Endothelial cell of umbilical vein (primary cell): ENCODE results near the gene PCDHB5. TPM values are rescaled to one million over a fixed set of nuclear protein-coding genes. Genes with fewer than 3 reads are reported as not detected.
"Not testable (repeated sequence)": the region's sequence is repeated elsewhere in the genome, so short reads cannot be mapped to it uniquely, and the experiment has no call there.

Experiments
- BruUV-seq: library from RNA; stranded (reverse); fragments of 400-500 nt; replicated peaks from 2 replicates; lab custom pipeline; 2021; lab: Mats Ljungman, UMichigan
- CTCF ChIA-PET: fragments of 300-600, 350-600 bp; sonication (Branson Sonifier 250); formaldehyde crosslinking; loops from one replicate; lab custom pipeline; 2021; ENCODE audit warnings: antibody characterized with exemption, inconsistent platforms; lab: Charles Lee
- POLR2A ChIA-PET: fragments of 300-600, 350-600 bp; sonication (Branson Sonifier 250); formaldehyde crosslinking; loops from one replicate; lab custom pipeline; 2021; ENCODE audit warnings: antibody characterized with exemption, inconsistent platforms; lab: Charles Lee
- DNase-seq: peaks from one replicate; pipeline ENCODE4 v3.0.0-alpha.2; 2011; ENCODE audit warnings: low read depth, low spot score
- FAIRE-seq: peaks from 2 replicates; lab custom pipeline; 2011; peaks lifted over from hg19 to GRCh38; lab: Jason Lieb, UNC
- H2AFZ ChIP-seq: 2 replicates; pipeline ENCODE4 v1.6.0; 2012; ENCODE audit warnings: low read depth, low read length, control low read depth, inconsistent platforms
- H3K27ac ChIP-seq: 2 replicates; pipeline ENCODE4 v1.5.1; 2011; ENCODE audit warnings: low read depth, mild to moderate bottlenecking, control low read depth, low read length, moderate library complexity; ENCODE audit not compliant: insufficient read depth
- H3K27me3 ChIP-seq, 2 experiments: 2 replicates each; pipeline versions ENCODE4 v1.6.0 to v1.6.1; 2011; ENCODE audit warnings: low read length in 2 of 2, mixed read lengths in 1 of 2; ENCODE audit not compliant: control insufficient read depth in 2 of 2, insufficient read depth in 2 of 2
- H3K36me3 ChIP-seq, 2 experiments: 2 replicates in 1 of 2; 3 replicates in 1 of 2; pipeline ENCODE4 v1.5.1; 2011; ENCODE audit warnings: low read length in 2 of 2, mild to moderate bottlenecking in 1 of 2, moderate library complexity in 1 of 2; ENCODE audit not compliant: control insufficient read depth in 2 of 2, insufficient read depth in 2 of 2; ENCODE audit errors: extremely low read depth in 1 of 2
- H3K4me1 ChIP-seq: 3 replicates; pipeline ENCODE4 v1.5.1; 2011; ENCODE audit warnings: mild to moderate bottlenecking, low read length; ENCODE audit not compliant: control insufficient read depth, insufficient read depth; ENCODE audit errors: extremely low read depth
- H3K4me2 ChIP-seq: 2 replicates; pipeline ENCODE4 v1.6.1; 2011; ENCODE audit warnings: low read length, control low read depth, mixed read lengths; ENCODE audit not compliant: insufficient read depth
- H3K4me3 ChIP-seq, 3 experiments: fragments of 200-600 bp in 1 of 3; sonication (generic), shearing (Covaris generic) in 1 of 3; replicated peaks in 1 of 3; 2 replicates each; pipeline ENCODE4 v1.5.1; 2011 to 2016; ENCODE audit warnings: control low read depth in 3 of 3, low read length in 3 of 3, mild to moderate bottlenecking in 2 of 3, inconsistent platforms in 1 of 3, low read depth in 1 of 3, moderate library complexity in 1 of 3; ENCODE audit not compliant: insufficient read depth in 1 of 3
- H3K79me2 ChIP-seq: 2 replicates; pipeline ENCODE4 v1.6.0; 2012; ENCODE audit warnings: low read length, inconsistent platforms; ENCODE audit not compliant: control insufficient read depth, insufficient read depth
- H3K9ac ChIP-seq: replicated peaks from 2 replicates; pipeline ENCODE3; 2011; ENCODE audit warnings: low read length, control low read depth; ENCODE audit not compliant: insufficient read depth; ENCODE audit errors: extremely low read depth
- H3K9me1 ChIP-seq: replicated peaks from 3 replicates; pipeline ENCODE4 v1.6.0; 2011; ENCODE audit warnings: mild to moderate bottlenecking, low read length; ENCODE audit not compliant: control insufficient read depth, insufficient read depth; ENCODE audit errors: extremely low read depth
- H3K9me3 ChIP-seq: replicated peaks from 2 replicates; pipeline ENCODE4 v1.5.1; 2012; ENCODE audit warnings: low read length, inconsistent platforms; ENCODE audit not compliant: control insufficient read depth, insufficient read depth
- H4K20me1 ChIP-seq: replicated peaks from 2 replicates; pipeline ENCODE3; 2011; ENCODE audit warnings: mild to moderate bottlenecking, low read length; ENCODE audit not compliant: control insufficient read depth, insufficient read depth; ENCODE audit errors: extremely low read depth
- EZH2 ChIP-seq: IDR thresholded peaks from 2 replicates; pipeline ENCODE4 v1.6.1; 2012; ENCODE audit warnings: borderline replicate concordance, low read depth, mild to moderate bottlenecking, moderate library complexity, low read length, inconsistent platforms; ENCODE audit not compliant: severe bottlenecking
- FOS ChIP-seq: IDR thresholded peaks from 2 replicates; pipeline ENCODE4 v1.6.1; 2011; ENCODE audit warnings: mild to moderate bottlenecking, low read length, moderate library complexity, borderline replicate concordance; ENCODE audit not compliant: insufficient read depth
- GATA2 ChIP-seq: IDR thresholded peaks from 2 replicates; pipeline ENCODE4 v1.7.0; 2011; ENCODE audit warnings: low read depth, mild to moderate bottlenecking, moderate library complexity, mixed read lengths, low read length; ENCODE audit not compliant: insufficient read length, insufficient read depth
- JUN ChIP-seq: IDR thresholded peaks from 2 replicates; pipeline ENCODE4 v1.6.1; 2011; ENCODE audit warnings: borderline replicate concordance, low read depth; ENCODE audit not compliant: insufficient read length, insufficient read depth
- MYC ChIP-seq: IDR thresholded peaks from one replicate; pipeline ENCODE4 v1.6.1; 2011; ENCODE audit warnings: mild to moderate bottlenecking, low read depth, low read length
- POLR2A ChIP-seq: IDR thresholded peaks from 2 replicates; pipeline ENCODE4 v1.6.1; 2012; ENCODE audit warnings: low read depth, mild to moderate bottlenecking, control low read depth, low read length
- POLR2AphosphoS5 ChIP-seq: IDR thresholded peaks from 2 replicates; pipeline ENCODE4 v1.6.1; 2012; ENCODE audit warnings: low read depth, mild to moderate bottlenecking, control low read depth, low read length, moderate library complexity; ENCODE audit not compliant: insufficient read depth
- dilution Hi-C: fragments of 300-500 bp; cut with MboI; formaldehyde crosslinking; loops from one replicate; pipeline ENCODE4 v1.15.0; 2019; ENCODE audit warnings: low sequenced_read_pairs; ENCODE audit not compliant: extremely low pct_ligation_motif_present
- intact Hi-C: fragments of 100-400 bp; cut with micrococcal nuclease; formaldehyde crosslinking; loops from one replicate; pipeline ENCODE4 v1.10.0; 2022
- polyA plus RNA-seq, 4 experiments: library from polyadenylated mRNA; depleted of rRNA in 3 of 4; stranded (reverse) in 3 of 4; unstranded in 1 of 4; fragments of >200 nt; gene quantifications; 2 replicates each; pipeline versions ENCODE4 v1.2.1 to v1.2.3, GENCODE V29; 2011 to 2012; ENCODE audit warnings: missing spikeins in 1 of 4
- total RNA-seq: library from RNA; stranded (reverse); gene quantifications from 2 replicates; pipeline ENCODE4 v1.2.3, GENCODE V29; 2021
- TF ChIP-seq, protein P1 (sequence below): IDR thresholded peaks from 2 replicates; pipeline ENCODE4 v1.6.1; 2011; ENCODE audit not compliant: insufficient read depth, insufficient read length
- TF ChIP-seq, protein P2 (sequence below), 2 donors: IDR thresholded peaks; 1 replicate in 1 of 2; 2 replicates in 1 of 2; pipeline ENCODE4 v1.5.1; 2011; ENCODE audit warnings: low read length in 2 of 2, mild to moderate bottlenecking in 2 of 2, moderate library complexity in 2 of 2, control low read depth in 1 of 2, inconsistent platforms in 1 of 2, low read depth in 1 of 2; ENCODE audit not compliant: insufficient read depth in 1 of 2; ENCODE audit errors: extremely low read depth in 1 of 2

Gene PCDHB5
- total and polyA plus RNA-seq, 2 donors (not counting 3 experiments of a cell fraction or from before 2014, with no cell fraction given), result 0.27 to 0.80 TPM

DNA sequence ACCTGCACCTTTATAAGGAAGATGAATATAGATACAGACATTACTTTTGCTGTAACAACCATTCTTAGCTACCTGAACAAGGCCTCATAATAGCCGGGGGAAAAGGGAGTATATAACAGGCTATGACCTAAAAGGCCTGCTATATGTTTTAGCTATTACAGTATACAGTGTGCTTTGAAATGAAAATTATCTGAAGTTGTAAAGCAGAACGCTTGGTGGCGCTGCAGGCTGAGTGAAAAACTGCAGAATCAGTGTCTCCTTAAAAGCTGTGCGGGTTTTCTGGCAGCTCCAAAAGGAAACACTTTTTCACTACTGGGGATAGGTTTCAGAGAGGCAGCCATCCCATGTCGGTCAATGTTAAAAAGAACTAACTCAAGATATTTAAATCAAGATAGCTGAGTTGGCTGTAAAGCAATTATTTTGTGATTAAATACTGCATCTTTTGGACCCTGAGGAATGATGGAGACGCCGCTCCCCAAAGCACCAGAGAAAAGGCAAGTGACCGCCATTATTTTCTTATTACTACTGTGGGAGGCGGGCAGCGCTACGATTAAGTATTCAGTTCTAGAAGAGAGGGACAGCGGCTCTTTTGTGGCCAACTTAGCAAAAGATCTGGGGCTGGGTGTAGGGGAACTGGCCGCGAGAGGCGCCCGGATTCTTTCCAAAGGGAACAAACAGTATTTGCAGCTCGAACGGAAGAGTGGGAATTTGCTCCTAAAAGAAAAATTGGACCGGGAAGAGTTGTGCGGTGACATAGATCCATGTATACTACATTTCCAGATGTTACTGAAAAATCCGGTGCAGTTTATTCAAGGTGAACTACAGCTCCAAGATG, 20.8 kb downstream of the PCDHB5 start:
- Histone ChIP-seq H3K4me1 (no peaks in the 10 kb centered on the region), H2AFZ (no peak overlapping the region), H4K20me1 (no peaks in the 10 kb centered on the region), H3K27me3 (no peaks in the 10 kb centered on the region), H3K36me3 (no peaks in the 10 kb centered on the region), H3K9ac (no peak overlapping the region), H3K9me1 (no peaks in the 10 kb centered on the region), H3K4me3 (no peak overlapping the region), H3K4me2 (no peak overlapping the region), H3K27ac (no peak overlapping the region), H3K79me2 (no peaks in the 10 kb centered on the region), H3K9me3 (no peaks in the 10 kb centered on the region)
- POLR2A ChIA-PET, result no interaction called here
- dilution Hi-C loops (no loop called here), intact Hi-C loops (no loop called here)
- FAIRE-seq (no peak), DNase-seq (no peak)
- TF ChIP-seq, protein P1, sequence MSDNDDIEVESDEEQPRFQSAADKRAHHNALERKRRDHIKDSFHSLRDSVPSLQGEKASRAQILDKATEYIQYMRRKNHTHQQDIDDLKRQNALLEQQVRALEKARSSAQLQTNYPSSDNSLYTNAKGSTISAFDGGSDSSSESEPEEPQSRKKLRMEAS, result no peak
- TF ChIP-seq POLR2A, result no peak
- no peak for TF ChIP-seq FOS
- no peak for TF ChIP-seq EZH2
- TF ChIP-seq, protein P2, sequence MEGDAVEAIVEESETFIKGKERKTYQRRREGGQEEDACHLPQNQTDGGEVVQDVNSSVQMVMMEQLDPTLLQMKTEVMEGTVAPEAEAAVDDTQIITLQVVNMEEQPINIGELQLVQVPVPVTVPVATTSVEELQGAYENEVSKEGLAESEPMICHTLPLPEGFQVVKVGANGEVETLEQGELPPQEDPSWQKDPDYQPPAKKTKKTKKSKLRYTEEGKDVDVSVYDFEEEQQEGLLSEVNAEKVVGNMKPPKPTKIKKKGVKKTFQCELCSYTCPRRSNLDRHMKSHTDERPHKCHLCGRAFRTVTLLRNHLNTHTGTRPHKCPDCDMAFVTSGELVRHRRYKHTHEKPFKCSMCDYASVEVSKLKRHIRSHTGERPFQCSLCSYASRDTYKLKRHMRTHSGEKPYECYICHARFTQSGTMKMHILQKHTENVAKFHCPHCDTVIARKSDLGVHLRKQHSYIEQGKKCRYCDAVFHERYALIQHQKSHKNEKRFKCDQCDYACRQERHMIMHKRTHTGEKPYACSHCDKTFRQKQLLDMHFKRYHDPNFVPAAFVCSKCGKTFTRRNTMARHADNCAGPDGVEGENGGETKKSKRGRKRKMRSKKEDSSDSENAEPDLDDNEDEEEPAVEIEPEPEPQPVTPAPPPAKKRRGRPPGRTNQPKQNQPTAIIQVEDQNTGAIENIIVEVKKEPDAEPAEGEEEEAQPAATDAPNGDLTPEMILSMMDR (IDR thresholded peaks at IDR 0.05; ENCODE audit: extremely low read depth in 1 of 2, insufficient read depth in 1 of 2, low read depth in 1 of 2, low read length in 2 of 2), result no peak
- TF ChIP-seq JUN, result no peak
- TF ChIP-seq POLR2AphosphoS5, result no peak
- TF ChIP-seq MYC, result no peak
- TF ChIP-seq GATA2, result no peak
- BruUV-seq, result no TSS peak
- CTCF ChIA-PET, result no interaction called here

DNA sequence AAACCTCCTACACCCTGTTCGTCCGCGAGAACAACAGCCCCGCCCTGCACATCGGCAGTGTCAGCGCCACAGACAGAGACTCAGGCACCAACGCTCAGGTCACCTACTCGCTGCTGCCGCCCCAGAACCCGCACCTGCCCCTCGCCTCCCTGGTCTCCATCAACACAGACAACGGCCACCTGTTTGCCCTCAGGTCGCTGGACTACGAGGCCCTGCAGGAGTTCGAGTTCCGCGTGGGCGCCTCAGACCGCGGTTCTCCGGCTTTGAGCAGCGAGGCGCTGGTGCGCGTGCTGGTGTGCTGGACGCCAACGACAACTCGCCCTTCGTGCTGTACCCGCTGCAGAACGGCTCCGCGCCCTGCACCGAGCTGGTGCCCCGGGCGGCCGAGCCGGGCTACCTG, 22.4 kb downstream of the PCDHB5 start:
- CTCF ChIA-PET, dilution Hi-C loops, H3K4me1 ChIP-seq, H4K20me1 ChIP-seq, H3K9me3 ChIP-seq, H3K27me3 ChIP-seq, DNase-seq, FAIRE-seq, BruUV-seq, H3K9me1 ChIP-seq, H3K4me3 ChIP-seq, H3K79me2 ChIP-seq, H3K9ac ChIP-seq, POLR2A ChIA-PET, H2AFZ ChIP-seq, H3K36me3 ChIP-seq, H3K4me2 ChIP-seq, H3K27ac ChIP-seq, intact Hi-C loops: not testable (repeated sequence)
